A673 (cell line): ENCODE data around the gene DNAJC12. TPM values are rescaled to one million over a fixed set of nuclear protein-coding genes. Genes with fewer than 3 reads are reported as not detected.

Experiments used
- BruUV-seq: library from RNA; stranded (reverse); fragments of 400-500 nt; replicated peaks from 2 replicates; lab custom pipeline; 2021; lab: Mats Ljungman, UMichigan
- CTCF ChIA-PET: fragments of 300-600 bp; sonication (Branson Sonifier 250); formaldehyde crosslinking; loops from one replicate; lab custom pipeline; 2022; ENCODE audit warnings: antibody characterized with exemption; lab: Charles Lee
- POLR2A ChIA-PET: fragments of 300-600 bp; sonication (Branson Sonifier 250); formaldehyde crosslinking; loops from one replicate; lab custom pipeline; 2022; ENCODE audit warnings: antibody characterized with exemption; ENCODE audit not compliant: low non-redundant PET; lab: Charles Lee
- DNase-seq: peaks from one replicate; pipeline ENCODE4 v3.0.0-alpha.2; 2015; ENCODE audit warnings: low spot score
- H3K27ac ChIP-seq: fragments of 200-600 bp; sonication (generic); 2 replicates; pipeline ENCODE4 v1.5.1; 2016; ENCODE audit warnings: mixed run types, low read depth, mild to moderate bottlenecking, mixed read lengths, antibody characterized with exemption, low read length; ENCODE audit not compliant: poor library complexity, severe bottlenecking
- H3K27me3 ChIP-seq: fragments of 200-600 bp; sonication (generic); replicated peaks from 2 replicates; pipeline ENCODE4 v1.6.1; 2017; ENCODE audit warnings: mixed run types, low read depth, mild to moderate bottlenecking, mixed read lengths, antibody characterized with exemption, low read length; ENCODE audit not compliant: insufficient read depth, poor library complexity
- H3K36me3 ChIP-seq: fragments of 200-600 bp; sonication (generic); 2 replicates; pipeline ENCODE4 v1.6.1; 2016; ENCODE audit warnings: mixed run types, mild to moderate bottlenecking, mixed read lengths, antibody characterized with exemption, low read length; ENCODE audit not compliant: insufficient read depth, poor library complexity, severe bottlenecking
- H3K4me1 ChIP-seq: fragments of 200-600 bp; sonication (generic); 2 replicates; pipeline ENCODE4 v1.6.1; 2017; ENCODE audit warnings: mixed run types, mild to moderate bottlenecking, mixed read lengths, antibody characterized with exemption, low read length; ENCODE audit not compliant: insufficient read depth, poor library complexity, severe bottlenecking
- H3K4me3 ChIP-seq: fragments of 200-600 bp; sonication (generic); 2 replicates; pipeline ENCODE4 v1.5.1; 2016; ENCODE audit warnings: low read depth, mixed run types, mild to moderate bottlenecking, mixed read lengths, low read length; ENCODE audit not compliant: poor library complexity, severe bottlenecking
- H3K9me3 ChIP-seq: fragments of 200-600 bp; sonication (generic); 2 replicates; pipeline ENCODE4 v1.6.1; 2016; ENCODE audit warnings: mixed run types, low read depth, mild to moderate bottlenecking, mixed read lengths, antibody characterized with exemption, low read length; ENCODE audit not compliant: poor library complexity, severe bottlenecking
- CTCF ChIP-seq: fragments of 300-800, 200-600 bp; sonication (generic); conservative IDR thresholded peaks from 2 replicates; pipeline ENCODE4 v1.5.1; 2017; ENCODE audit warnings: low read depth, mild to moderate bottlenecking, antibody characterized with exemption, low read length, moderate library complexity, mixed read lengths
- EZH2 ChIP-seq: fragments of 200-600 bp; sonication (generic); IDR thresholded peaks from 2 replicates; pipeline ENCODE4 v1.6.1; 2017; ENCODE audit warnings: borderline replicate concordance, low read depth, mild to moderate bottlenecking, mixed read lengths, antibody characterized with exemption, low read length; ENCODE audit not compliant: poor library complexity, severe bottlenecking
- intact Hi-C: fragments of 100-400 bp; cut with micrococcal nuclease; formaldehyde crosslinking; loops from one replicate; pipeline ENCODE4 v1.10.0; 2022; ENCODE audit not compliant: unreplicated experiment
- total RNA-seq: library from RNA; stranded (reverse); gene quantifications from 2 replicates; pipeline ENCODE4 v1.2.3, GENCODE V29; 2021

The DNAJC12 gene
- total RNA-seq, 1 experiment from 2014 or later, result 182 TPM

GRCh38 chr10:67760272-67760671 lies 77.7 kb downstream of the DNAJC12 start:
- Histone ChIP-seq H3K9me3 (no peaks in the 10 kb centered on the region), H3K27me3 (no peaks in the 10 kb centered on the region), H3K4me3 (no peak overlapping the region), H3K27ac (no peak overlapping the region), H3K4me1 (no peaks in the 10 kb centered on the region), H3K36me3 (no peaks in the 10 kb centered on the region)
- no TSS peak for BruUV-seq
- intact Hi-C loops, result no loop called here
- CTCF ChIA-PET, result no interaction called here
- TF ChIP-seq EZH2 (no peak), CTCF (no peak)
- no peak for DNase-seq
- POLR2A ChIA-PET, result no interaction called here

Other genes starting within 250 kb of the DNAJC12 start
- gene CTNNA3, start 142.0 kb downstream of the DNAJC12 start, total RNA-seq, result not detected in 2 replicates
- 41.0 and 42.6 TPM in 2 replicates for gene SIRT1, start 46.5 kb upstream of the DNAJC12 start, total RNA-seq
- 48.5 and 52.2 TPM in 2 replicates for gene HERC4, start 237.1 kb upstream of the DNAJC12 start, total RNA-seq